ENCODE results near the gene WARS2.

WARS2 gene

DNA sequence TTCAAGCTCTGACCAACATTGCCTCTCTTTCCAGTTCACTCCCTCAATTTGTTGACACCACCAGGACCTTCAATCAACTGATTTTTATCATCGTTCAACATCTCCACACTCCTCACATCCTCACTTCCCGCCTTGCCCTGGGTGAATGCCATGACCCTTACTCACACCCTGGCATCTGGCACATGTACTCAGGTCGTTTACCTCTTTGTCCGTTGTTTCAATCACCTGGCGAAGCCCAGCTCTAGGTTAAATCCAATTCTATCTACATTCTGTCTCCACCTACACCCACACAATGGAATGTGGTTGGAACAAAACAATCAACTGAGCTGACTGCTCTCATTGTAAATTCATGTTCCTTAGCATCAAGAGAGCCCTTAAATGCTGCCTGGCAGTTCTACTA, 128.1 kb downstream of the WARS2 start:
- DNase-seq (ENCODE audit: low spot score), result no peak

DNA sequence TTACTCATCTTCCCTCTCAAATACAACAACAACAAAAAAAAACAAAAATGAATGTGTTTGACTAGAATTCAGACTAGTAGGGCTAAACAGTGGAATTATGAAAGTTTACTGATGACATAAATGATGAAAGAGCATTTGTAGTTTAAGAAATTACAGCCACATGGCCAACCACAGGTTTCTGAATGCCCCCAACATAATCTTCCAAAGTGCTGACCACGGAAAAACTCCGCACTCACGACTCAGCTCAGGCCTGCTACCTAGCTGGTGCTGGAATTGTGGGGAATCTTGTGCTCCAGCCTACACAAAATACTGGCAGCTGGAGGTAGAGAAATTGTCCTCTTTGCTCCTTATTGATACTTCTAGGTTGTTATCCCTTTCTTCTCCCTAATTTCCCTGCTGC, 128.7 kb downstream of the WARS2 start:
- DNase-seq (ENCODE audit: low spot score), result no peak

GRCh38 chr1:119011116-119011515, 129.3 kb downstream of the WARS2 start:
- DNase-seq (ENCODE audit: low spot score), result no peak

DNA sequence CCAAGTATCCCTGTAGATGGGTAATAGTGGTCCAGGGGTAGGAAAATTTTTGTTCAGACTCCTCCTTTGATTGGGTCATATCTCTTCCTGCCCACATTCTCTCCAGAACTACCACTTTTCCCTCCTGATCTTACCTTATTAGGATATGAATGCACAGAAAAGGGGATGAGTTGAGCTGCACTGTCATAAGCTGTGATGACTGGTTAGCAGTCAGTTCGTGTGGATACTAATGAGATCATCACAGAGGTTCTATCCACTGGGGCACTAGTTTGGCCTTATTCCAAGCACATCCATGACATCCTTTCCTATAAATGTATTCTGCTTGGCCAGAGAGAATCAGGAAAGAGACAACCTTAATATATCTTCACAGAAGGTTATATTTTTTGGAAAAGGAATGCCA, 130.3 kb downstream of the WARS2 start:
- DNase-seq (ENCODE audit: low spot score), result no peak

GRCh38 chr1:119009312-119009655, 131.2 kb downstream of the WARS2 start:
- no peak for DNase-seq (ENCODE audit: low spot score)

DNA sequence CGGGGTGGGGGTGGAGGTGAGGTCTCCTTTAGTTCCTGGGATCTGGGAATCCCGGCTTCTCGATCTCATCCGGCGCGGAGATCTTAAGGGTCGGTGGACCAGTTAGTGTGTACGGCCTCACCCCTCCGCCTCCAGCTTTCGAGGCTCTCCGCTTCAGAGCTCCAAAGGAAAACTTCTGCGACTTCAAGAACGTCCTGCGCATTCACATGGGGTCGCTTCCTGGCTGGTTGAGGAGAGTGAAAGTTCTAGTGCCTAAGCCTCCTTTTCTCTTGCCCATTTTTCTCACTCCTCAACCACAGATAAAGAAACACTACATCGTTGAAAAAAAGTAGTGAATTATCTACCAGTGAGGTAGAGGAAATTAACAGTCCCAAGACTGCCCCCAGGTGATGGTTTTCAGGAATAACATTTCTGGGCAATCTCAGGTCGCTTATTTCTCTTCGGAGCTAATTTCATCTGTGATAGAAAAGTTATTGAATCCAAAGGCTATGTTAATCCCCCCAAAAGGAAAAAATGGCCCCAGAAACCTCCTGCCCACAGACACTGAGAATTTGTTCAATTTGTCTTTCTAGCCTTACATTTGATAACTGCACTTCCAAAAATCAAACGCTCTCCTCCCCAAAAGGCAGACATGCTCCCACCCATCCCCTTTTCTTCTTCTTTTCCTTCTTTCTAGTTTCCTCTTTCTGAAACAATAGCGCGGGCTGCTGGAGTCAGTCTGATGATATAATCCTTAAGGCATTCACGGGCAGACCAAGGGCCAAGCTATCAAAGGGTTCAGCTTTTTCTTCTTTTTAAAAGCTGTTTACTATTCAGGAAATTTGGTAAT, 131.8 kb downstream of the WARS2 start:
- peak; percentile 9 for DNase-seq (ENCODE audit: low spot score)

DNA sequence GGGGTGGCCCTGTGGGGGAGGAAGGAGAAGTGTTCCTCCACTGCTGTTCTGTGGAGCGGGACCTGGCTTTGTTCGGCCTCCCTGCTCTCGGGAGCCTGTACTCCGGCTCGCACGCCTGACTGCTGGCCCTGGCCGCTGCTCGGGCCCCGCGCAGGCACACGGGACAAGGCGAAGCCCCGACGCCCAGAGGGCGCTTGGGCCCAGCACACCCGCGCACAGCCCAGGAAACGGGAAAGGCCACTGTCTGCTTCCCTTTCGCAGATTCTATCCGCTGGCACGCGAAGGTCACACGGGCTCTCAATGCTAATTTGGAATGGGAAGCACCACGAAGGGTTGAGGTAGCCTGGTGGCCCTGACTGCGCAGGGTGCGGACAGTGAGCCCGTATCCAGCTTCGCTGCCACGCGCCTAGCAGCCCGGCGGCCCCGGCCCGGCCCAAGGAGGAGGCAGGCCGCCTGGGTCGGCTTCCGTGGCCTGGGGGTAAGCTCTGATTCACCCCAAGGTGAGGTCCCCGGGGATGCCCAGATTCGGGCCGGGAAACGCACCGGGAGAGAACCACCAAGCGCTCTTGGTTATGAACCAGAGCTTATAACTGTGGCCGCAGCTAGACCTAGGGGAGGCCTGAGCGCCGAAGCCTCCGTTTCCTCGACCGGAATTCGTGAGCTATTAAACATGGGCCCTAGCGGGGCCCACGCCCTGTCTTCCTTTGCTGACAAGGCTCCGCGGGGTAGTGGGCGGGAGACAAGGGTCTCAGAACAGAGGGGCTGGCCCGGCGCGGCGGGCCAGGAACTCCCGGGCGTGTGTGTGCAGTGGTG, 132.6 kb downstream of the WARS2 start:
- DNase-seq (ENCODE audit: low spot score), result no peak

DNA sequence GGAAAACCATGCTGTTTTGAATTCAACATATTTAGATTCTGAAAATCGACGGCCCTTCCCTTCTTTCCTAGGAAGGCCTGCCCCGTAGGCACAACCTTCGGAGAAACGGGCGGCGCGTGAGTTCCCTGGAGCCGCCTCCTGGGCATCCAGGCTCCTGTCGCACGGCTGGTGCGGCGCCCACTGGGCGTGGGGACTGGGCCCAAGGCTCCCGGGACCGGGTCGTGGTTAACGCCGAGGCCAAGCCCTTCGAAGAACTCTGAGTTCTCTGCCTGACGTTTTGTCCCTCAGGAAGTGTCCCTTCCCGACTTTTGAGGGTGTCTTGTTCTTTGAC, 133.1 kb downstream of the WARS2 start:
- DNase-seq (ENCODE audit: low spot score), result no peak

- no peak for DNase-seq (ENCODE audit: low spot score)
These were observed 133.8 kb downstream of the WARS2 start for GRCh38 chr1:119006406-119007279.

- DNase-seq (ENCODE audit: low spot score), result no peak
These were observed 134.6 kb downstream of the WARS2 start for GRCh38 chr1:119005724-119006405.

DNA sequence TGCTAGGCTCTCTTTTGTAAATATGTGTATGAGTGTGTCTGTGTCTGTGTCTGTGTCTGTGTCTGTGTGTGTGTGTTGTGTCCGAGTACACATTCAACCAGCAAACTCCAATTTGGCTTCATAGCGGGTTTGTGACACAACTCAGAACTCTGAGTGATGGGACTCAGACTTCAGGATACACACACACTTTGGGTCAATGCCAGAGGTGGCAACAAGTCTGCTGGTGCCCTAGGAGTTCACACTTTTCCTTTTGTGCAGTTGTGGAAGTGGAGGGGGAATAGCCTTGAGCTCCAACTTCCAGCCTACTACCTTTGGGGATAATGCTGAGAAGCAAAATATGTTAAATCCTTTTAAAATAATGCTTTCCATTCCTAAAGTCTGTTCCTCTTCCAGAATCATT, 135.7 kb downstream of the WARS2 start:
- DNase-seq (ENCODE audit: low spot score), result no peak

GRCh38 chr1:119004129-119004527, 136.3 kb downstream of the WARS2 start:
- no peak for DNase-seq (ENCODE audit: low spot score)

DNA sequence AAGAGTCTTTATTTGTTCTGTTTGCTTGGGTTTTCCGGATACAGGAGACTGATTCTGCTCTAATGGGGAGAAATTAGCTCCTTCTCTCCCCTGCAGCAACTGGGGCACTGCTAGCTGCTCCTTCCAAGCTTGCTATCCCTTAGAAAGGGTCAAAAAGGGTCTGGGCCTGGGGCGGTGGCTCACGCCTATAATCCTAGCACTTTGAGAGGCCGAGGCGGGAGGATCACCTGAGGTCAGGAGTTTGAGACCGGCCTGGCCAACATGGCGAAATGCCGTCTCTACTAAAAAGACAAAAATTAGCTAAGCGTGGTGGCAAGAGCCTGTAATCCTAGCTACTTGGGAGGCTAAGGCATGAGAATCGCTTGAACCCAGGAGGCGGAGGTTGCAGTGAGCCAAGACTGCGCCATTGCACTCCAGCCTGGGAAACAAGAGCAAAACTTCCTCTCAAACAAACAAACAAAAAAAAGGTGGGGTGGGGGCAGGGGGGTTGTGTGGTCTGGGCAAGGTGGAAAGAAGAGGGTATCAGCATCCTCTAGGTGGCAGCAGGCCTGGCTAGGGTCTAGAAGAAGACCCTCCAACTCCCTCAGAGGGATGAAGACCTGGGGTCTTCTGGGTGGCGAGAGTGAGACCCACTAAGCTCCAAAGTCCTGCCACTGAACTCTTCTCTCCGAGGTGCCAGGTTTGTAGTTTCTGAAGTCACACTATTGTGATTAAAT, 136.9 kb downstream of the WARS2 start:
- no peak for DNase-seq (ENCODE audit: low spot score)

- no peak for DNase-seq (ENCODE audit: low spot score)
These were observed 138.3 kb downstream of the WARS2 start for GRCh38 chr1:119002028-119002686.

- no peak for DNase-seq (ENCODE audit: low spot score)
These were observed 139.0 kb downstream of the WARS2 start for GRCh38 chr1:119001181-119002027.

GRCh38 chr1:119000371-119001180, 139.9 kb downstream of the WARS2 start:
- no peak for DNase-seq (ENCODE audit: low spot score)

DNA sequence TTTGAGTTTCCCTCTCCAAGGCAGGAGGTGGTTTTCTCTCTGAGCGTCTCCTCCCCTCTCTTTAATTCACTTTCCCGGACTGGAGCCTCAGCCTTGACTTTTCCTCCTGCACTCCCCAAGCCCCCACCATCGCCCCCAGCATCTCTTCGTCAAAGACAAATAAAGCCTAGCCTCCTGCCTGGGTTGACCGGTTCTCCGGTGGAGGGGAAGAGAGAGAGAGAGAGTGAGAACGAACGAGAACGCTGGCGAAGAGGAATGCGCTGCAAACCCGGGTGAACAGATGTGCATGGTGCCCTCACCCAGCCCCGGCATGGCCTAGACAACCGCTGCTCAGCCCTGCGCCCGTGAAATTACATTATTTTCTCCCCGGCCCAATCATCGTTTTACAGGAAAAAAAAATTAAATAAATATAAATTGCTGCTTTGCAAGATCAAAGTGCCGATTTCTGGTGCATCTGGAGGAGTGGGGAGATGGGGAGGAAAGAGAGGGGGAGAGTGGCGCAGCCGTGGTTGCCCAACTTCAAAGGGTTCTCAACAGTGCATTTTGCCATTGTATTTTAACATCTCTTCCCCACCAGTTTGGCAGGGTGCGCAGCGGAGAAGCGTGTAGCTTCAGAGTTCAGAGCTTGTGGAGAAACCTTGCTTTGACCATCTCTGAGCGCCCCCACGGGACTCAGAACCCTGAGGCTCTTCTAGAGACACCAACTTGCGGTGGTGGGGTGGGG, 140.9 kb downstream of the WARS2 start:
- no peak for DNase-seq (ENCODE audit: low spot score)

- DNase-seq (ENCODE audit: low spot score), result no peak
These were observed 142.3 kb downstream of the WARS2 start for GRCh38 chr1:118998171-118998570.
